CD4-positive, alpha-beta T cell treated with Interferon alpha-2 for 1 hour (primary cell): ENCODE data around the gene POLN.

Experiments
- DNase-seq, 2 donors: peaks; one replicate each; pipeline ENCODE4 v3.0.0-alpha.2; 2020 to 2022

The POLN gene

GRCh38 chr4:2262145-2262943 lies 20.4 kb upstream of the POLN start:
- peak; percentile 99 for DNase-seq

GRCh38 chr4:2261853-2262144 lies 19.9 kb upstream of the POLN start, which contains the start of gene MXD4:
TSS of gene MXD4 (minus strand) at chr4:2262109. CDS start at chr4:2261980, 129 bp downstream.
- DNase-seq = no peak

- DNase-seq = peak in 1 of 2 donors; percentile 62
Observed at GRCh38 chr4:2261110-2261852, 19.4 kb upstream of the POLN start.

GRCh38 chr4:2260344-2261109 lies 18.6 kb upstream of the POLN start:
- no peak for DNase-seq

GRCh38 chr4:2259541-2260343 lies 17.8 kb upstream of the POLN start:
- no peak for DNase-seq

GRCh38 chr4:2259036-2259540 lies 17.2 kb upstream of the POLN start:
- DNase-seq = no peak

GRCh38 chr4:2258091-2259035 lies 16.4 kb upstream of the POLN start:
- no peak for DNase-seq

- no peak for DNase-seq
Observed at GRCh38 chr4:2257361-2258081, 15.6 kb upstream of the POLN start.

GRCh38 chr4:2256781-2257191 lies 14.9 kb upstream of the POLN start:
- no peak for DNase-seq

- no peak for DNase-seq
Observed at GRCh38 chr4:2256156-2256731, 14.3 kb upstream of the POLN start.

- DNase-seq = no peak
Observed at GRCh38 chr4:2255501-2256155, 13.7 kb upstream of the POLN start.

- no peak for DNase-seq
Observed at GRCh38 chr4:2254665-2255500, 13.0 kb upstream of the POLN start.

GRCh38 chr4:2253160-2254084 lies 11.5 kb upstream of the POLN start:
- no peak for DNase-seq

GRCh38 chr4:2252530-2253091 lies 10.7 kb upstream of the POLN start:
- DNase-seq = no peak

GRCh38 chr4:2251795-2252529 lies 10.0 kb upstream of the POLN start:
- no peak for DNase-seq

GRCh38 chr4:2251073-2251794 lies 9.3 kb upstream of the POLN start:
- DNase-seq = no peak
